ENCODE results near the gene HMGXB4.

HMGXB4 gene

GRCh38 chr22:35308480-35309021 lies 51.3 kb downstream of the HMGXB4 start:
- H3K4me3 Mint-ChIP-seq, result no peak overlapping the region
- peak overlapping the region; percentile 72 for H3K27ac Mint-ChIP-seq
- H3K9me3 Mint-ChIP-seq, result no peaks in the 10 kb centered on the region
- H3K27me3 Mint-ChIP-seq, result no peaks in the 10 kb centered on the region
- H3K4me1 Mint-ChIP-seq (ENCODE audit: low read depth), result peaks cover 95% of the 10 kb centered on the region
- peaks cover 82% of the 10 kb centered on the region for H3K36me3 Mint-ChIP-seq (ENCODE audit: low read depth)
- intact Hi-C loops (cut with micrococcal nuclease), result no loop called here

- no peak overlapping the region for H3K4me3 Mint-ChIP-seq
- H3K27me3 Mint-ChIP-seq, result no peaks in the 10 kb centered on the region
- peaks cover 83% of the 10 kb centered on the region for H3K36me3 Mint-ChIP-seq (ENCODE audit: low read depth)
Observed at GRCh38 chr22:35310556-35311550, 53.6 kb downstream of the HMGXB4 start.

GRCh38 chr22:35311551-35311999 lies 54.3 kb downstream of the HMGXB4 start:
- H3K36me3 Mint-ChIP-seq (ENCODE audit: low read depth), result peaks cover 83% of the 10 kb centered on the region
- intact Hi-C loops (cut with micrococcal nuclease), result no loop called here
- H3K4me1 Mint-ChIP-seq (ENCODE audit: low read depth), result peaks cover 82% of the 10 kb centered on the region
- H3K4me3 Mint-ChIP-seq, result no peak overlapping the region
- H3K27me3 Mint-ChIP-seq, result no peaks in the 10 kb centered on the region
- no peaks in the 10 kb centered on the region for H3K9me3 Mint-ChIP-seq
- no peak overlapping the region for H3K27ac Mint-ChIP-seq

More at GRCh38 chr22:35310556-35311550, 53.6 kb downstream of the HMGXB4 start:
- no peak overlapping the region for H3K27ac Mint-ChIP-seq
- no peaks in the 10 kb centered on the region for H3K9me3 Mint-ChIP-seq
- intact Hi-C loops (cut with micrococcal nuclease), result no loop called here
- peaks cover 89% of the 10 kb centered on the region for H3K4me1 Mint-ChIP-seq (ENCODE audit: low read depth)

DNA sequence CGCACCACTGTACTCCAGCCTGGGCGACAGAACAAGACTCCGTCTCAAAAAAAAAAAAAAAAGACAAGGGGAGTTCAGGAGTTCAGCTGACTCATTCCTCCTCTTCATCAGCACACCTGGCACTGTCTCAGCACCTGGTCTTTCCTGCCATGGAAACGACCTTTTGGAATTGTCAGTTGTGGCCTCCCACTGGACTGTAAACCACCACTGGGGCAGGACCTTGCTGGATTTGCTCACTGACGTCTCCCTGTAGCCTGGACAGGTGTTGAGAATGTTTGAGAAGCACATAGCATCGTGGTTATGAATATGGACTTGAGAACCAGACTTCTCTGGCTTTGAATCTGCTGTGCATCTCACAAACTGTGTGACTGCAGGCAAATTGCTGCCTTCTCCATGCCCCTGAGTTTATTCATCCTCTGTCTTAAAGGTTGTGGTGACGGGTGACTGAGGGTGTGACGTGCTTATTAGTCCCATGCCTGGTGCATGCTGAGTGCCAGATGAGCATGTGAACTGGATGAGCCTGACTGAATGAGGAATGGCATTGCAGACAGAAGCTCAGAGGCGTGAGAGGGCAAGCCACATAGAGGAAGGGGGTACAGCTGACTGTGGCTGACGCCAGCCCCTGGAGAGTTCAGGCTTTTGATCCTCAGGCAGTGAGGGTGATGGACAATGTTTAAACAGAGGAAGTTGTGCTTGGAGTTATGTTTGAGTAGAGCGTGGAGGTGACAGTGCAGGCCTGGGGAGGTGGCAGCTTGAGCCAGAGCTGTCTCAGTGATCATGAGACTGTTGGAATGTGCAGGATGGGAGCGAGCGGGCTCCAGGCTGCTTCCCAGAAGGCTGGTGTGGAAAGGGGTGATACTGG lies 55.1 kb downstream of the HMGXB4 start:
- no peaks in the 10 kb centered on the region for H3K9me3 Mint-ChIP-seq
- no peaks in the 10 kb centered on the region for H3K27me3 Mint-ChIP-seq
- intact Hi-C loops (cut with micrococcal nuclease), result no loop called here
- H3K36me3 Mint-ChIP-seq (ENCODE audit: low read depth), result peaks cover 88% of the 10 kb centered on the region
- peak overlapping the region; percentile 2 for H3K27ac Mint-ChIP-seq
- H3K4me3 Mint-ChIP-seq, result no peak overlapping the region
- peaks cover 73% of the 10 kb centered on the region for H3K4me1 Mint-ChIP-seq (ENCODE audit: low read depth)

DNA sequence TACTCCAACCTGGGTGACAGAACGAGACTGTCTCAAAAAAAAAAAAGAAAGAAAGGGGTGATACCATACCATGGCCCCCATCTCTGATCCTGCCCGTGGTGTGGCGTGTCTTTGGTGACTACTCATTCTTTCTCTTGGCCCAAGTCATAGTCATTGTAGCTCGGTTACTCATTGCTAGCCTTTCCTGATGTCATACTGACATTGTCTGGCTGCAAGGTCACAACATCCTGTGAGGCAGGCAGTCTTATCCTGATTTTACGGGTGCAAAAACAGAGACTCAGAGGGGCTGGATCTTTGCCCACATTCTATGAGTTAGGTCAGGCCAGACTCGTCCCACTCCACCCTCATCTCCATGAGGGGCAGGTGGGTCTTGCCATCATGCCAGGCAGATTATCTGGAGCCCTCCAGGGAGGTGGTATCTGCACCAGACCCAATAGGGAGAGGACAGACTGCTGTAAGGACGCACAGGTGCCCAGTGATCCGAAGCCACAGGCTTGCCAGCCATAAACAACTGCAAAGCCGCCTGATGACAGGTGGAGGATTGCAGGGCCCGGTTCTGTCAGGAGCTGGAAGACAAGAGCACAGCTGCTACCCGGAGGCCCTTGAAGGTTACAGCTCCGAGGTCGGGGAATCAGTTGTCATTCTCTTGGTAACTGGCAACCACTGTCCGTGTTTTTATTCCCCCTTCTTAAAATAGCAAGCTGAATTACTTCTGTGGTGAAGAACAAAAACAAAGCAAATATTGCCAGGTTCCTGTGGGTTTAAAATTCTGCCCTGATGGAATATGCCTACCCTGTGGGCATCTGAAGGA lies 56.2 kb downstream of the HMGXB4 start:
- Mint-ChIP-seq H3K9me3 (no peaks in the 10 kb centered on the region), H3K4me1 (ENCODE audit: low read depth) (peaks cover 62% of the 10 kb centered on the region), H3K27ac (no peak overlapping the region), H3K27me3 (no peaks in the 10 kb centered on the region), H3K4me3 (no peak overlapping the region), H3K36me3 (ENCODE audit: low read depth) (peaks cover 91% of the 10 kb centered on the region)
- intact Hi-C loops (cut with micrococcal nuclease), result no loop called here

DNA sequence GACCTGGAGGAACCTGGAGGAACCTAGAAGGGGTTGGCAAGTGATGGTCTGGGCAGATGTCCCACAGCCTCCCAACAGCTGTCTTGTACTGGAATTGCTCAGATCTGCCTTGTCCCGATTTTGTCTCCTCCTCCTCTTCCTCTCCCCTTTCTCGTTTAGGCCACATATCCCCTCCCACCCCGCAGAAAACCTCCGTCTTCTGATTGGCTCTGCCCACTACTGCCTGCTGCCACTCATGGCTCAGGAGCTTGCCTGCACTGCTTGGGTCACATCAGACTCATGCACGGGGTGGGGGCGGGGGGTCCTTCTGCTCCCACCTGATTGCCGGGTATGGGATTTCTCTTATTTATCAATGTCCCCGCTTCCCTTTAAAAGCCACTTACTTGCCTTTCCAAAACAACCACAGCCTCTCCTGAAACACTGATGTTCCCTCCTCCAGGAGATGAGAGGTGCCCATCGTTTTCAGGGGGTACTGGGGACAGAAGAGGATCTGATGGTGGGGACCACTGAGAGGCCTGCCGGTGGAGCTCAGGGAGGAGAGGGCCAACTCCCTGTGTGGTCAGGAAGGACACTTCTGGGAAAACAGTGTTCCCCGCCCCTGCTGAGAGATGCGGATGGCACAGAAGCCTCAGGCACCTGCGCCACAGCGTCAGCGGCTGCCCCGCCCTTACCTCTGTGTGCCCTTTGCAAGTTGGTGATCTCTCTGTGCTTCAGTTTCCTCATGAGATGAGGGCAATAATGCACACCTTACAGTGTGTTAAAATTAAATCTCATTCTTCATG lies 57.1 kb downstream of the HMGXB4 start:
- H3K4me3 Mint-ChIP-seq, result no peak overlapping the region
- peaks cover 54% of the 10 kb centered on the region for H3K4me1 Mint-ChIP-seq (ENCODE audit: low read depth)
- intact Hi-C loops (cut with micrococcal nuclease), result no loop called here
- H3K27ac Mint-ChIP-seq, result peak overlapping the region; percentile 15
- H3K36me3 Mint-ChIP-seq (ENCODE audit: low read depth), result peaks cover 95% of the 10 kb centered on the region
- no peaks in the 10 kb centered on the region for H3K27me3 Mint-ChIP-seq
- no peaks in the 10 kb centered on the region for H3K9me3 Mint-ChIP-seq

DNA sequence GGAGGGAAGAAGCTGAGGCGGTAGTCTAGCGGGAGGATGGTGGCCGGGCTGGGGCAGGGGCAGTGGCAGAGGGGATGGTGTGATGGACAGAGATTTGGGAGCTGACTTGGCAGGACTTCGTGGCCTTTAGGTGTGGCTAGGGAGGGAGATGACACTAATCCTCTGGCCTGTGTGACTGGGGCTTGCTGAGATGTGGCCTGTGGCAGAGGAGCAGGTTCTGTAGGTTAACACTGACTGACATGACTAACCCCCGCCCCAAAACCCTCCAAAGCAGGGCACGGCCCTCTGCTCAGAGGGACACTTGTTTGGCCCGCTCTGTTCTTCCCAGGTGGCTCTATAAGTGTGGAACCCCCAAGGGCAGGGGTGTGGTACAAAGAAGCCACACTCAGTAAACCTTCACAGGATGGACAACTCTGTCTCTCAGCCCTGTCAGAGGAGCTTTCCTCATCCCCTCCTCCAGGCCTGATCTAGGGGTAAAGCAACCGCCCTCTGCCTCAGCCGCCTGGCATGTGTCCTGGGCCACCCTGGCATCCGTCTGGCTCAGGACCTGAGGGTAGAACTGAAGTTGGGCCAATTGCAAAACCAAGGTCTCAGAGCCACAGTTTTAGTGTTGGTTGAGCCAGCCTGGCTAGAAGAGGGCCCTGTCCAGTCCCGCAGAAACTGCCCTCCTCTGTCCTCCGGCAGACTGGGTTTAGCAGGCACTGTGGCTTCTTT lies 58.0 kb downstream of the HMGXB4 start:
- peak overlapping the region; percentile 15 for H3K27ac Mint-ChIP-seq
- H3K9me3 Mint-ChIP-seq, result no peaks in the 10 kb centered on the region
- intact Hi-C loops (cut with micrococcal nuclease), result no loop called here
- peaks cover 95% of the 10 kb centered on the region for H3K36me3 Mint-ChIP-seq (ENCODE audit: low read depth)
- no peak overlapping the region for H3K4me3 Mint-ChIP-seq
- no peaks in the 10 kb centered on the region for H3K27me3 Mint-ChIP-seq
- H3K4me1 Mint-ChIP-seq (ENCODE audit: low read depth), result peaks cover 46% of the 10 kb centered on the region

- Mint-ChIP-seq H3K4me3 (no peak overlapping the region), H3K27ac (no peak overlapping the region), H3K4me1 (ENCODE audit: low read depth) (peaks cover 38% of the 10 kb centered on the region), H3K36me3 (ENCODE audit: low read depth) (peaks cover 95% of the 10 kb centered on the region), H3K27me3 (no peaks in the 10 kb centered on the region), H3K9me3 (no peaks in the 10 kb centered on the region)
- intact Hi-C loops (cut with micrococcal nuclease), result no loop called here
Observed at GRCh38 chr22:35315855-35316745, 58.8 kb downstream of the HMGXB4 start.

GRCh38 chr22:35316751-35317150 lies 59.5 kb downstream of the HMGXB4 start:
- Mint-ChIP-seq H3K4me1 (ENCODE audit: low read depth) (peaks cover 31% of the 10 kb centered on the region), H3K27me3 (no peaks in the 10 kb centered on the region), H3K27ac (no peak overlapping the region), H3K9me3 (no peaks in the 10 kb centered on the region), H3K4me3 (no peak overlapping the region), H3K36me3 (ENCODE audit: low read depth) (peaks cover 95% of the 10 kb centered on the region)
- intact Hi-C loops (cut with micrococcal nuclease), result no loop called here

GRCh38 chr22:35317680-35318290 lies 60.5 kb downstream of the HMGXB4 start:
- Mint-ChIP-seq H3K9me3 (no peaks in the 10 kb centered on the region), H3K27ac (no peak overlapping the region), H3K27me3 (no peaks in the 10 kb centered on the region), H3K4me1 (ENCODE audit: low read depth) (peaks cover 23% of the 10 kb centered on the region), H3K36me3 (ENCODE audit: low read depth) (peaks cover 97% of the 10 kb centered on the region), H3K4me3 (no peak overlapping the region)
- intact Hi-C loops (cut with micrococcal nuclease), result no loop called here

All from dendritic cell treated with granulocyte-macrophage colony-stimulating factor and Interleukin-4, amounts not matched to agents 40 ng/mL and 50 ng/mL, for 4 days (primary cell).